Fibroblast of lung (primary cell): Measurements from ENCODE around the gene VAV2.

ENCODE experiments used
- CTCF ChIP-seq, 2 donors: IDR thresholded peaks in 1 of 2; conservative IDR thresholded peaks in 1 of 2; 1 replicate in 1 of 2; 2 replicates in 1 of 2; pipeline ENCODE4 v1.5.1; 2011 to 2012; ENCODE audit warnings: low read length in 2 of 2, control low read depth in 1 of 2, inconsistent platforms in 1 of 2, low read depth in 1 of 2, mild to moderate bottlenecking in 1 of 2
- EZH2 ChIP-seq: IDR thresholded peaks from 2 replicates; pipeline ENCODE4 v1.5.1; 2012; ENCODE audit warnings: low read length, control low read depth, mild to moderate bottlenecking; ENCODE audit errors: missing control alignments

- TF ChIP-seq CTCF (conservative IDR thresholded peaks at IDR 0.05 in 1 of 2, IDR thresholded peaks at IDR 0.05 in 1 of 2; ENCODE audit: low read depth in 1 of 2, low read length in 2 of 2) (no peak), EZH2 (no peak)
Measured at GRCh38 chr9:133997584-133997983, 5.5 kb upstream of the VAV2 start.
